ENCODE measurements around the gene GNLY. TPM values are rescaled to one million over a fixed set of nuclear protein-coding genes. Genes with fewer than 3 reads are reported as not detected.

Gene GNLY
- total RNA-seq, 1 donor from 2014 or later, result 0.65 TPM

DNA sequence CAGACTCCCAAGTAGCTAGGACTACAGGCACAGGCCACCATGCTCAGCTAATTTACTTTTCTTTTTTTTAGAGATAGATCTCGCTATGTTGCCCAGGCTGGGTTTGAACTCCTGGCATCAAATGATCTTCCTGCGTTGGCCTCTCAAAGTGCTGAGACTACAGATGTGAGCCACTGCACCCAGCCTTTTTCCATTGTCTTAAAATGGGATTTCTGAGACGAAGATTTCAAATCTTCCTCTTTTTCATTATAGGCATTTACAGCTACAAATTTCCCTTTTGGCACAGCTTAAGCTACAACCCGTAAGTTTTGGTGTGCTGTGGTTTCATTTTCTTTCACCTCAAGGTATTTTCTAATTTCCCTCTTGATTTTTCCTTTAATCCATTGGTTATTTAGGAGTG is 8.6 kb downstream of the GNLY start:
- no peaks in the 10 kb centered on the region for H3K36me3 ChIP-seq
- DNase-seq (ENCODE audit: low spot score), result no peak
- Mint-ChIP-seq H3K4me3 (no peak overlapping the region), H3K36me3 (no peaks in the 10 kb centered on the region), H3K9me3 (no peaks in the 10 kb centered on the region), H3K27ac (no peak overlapping the region), H3K4me1 (peaks cover 9% of the 10 kb centered on the region), H3K27me3 (ENCODE audit: insufficient read depth, low read depth) (no peaks in the 10 kb centered on the region)
- no peaks in the 10 kb centered on the region for H4K20me1 ChIP-seq (ENCODE audit: low read depth)
- no peaks in the 10 kb centered on the region for H3F3A ChIP-seq (ENCODE audit: low read depth)
- no peaks in the 10 kb centered on the region for H3K4me1 ChIP-seq
- H3K4me3 ChIP-seq, result no peak overlapping the region
- H3K27ac ChIP-seq, result no peak overlapping the region
- no peaks in the 10 kb centered on the region for H3K9me3 ChIP-seq (ENCODE audit: low read depth)
- H3K9ac ChIP-seq, result no peak overlapping the region
- peaks cover 6% of the 10 kb centered on the region for H3K27me3 ChIP-seq
- H3K79me2 ChIP-seq (ENCODE audit: low read depth), result no peaks in the 10 kb centered on the region
- no peak overlapping the region for H2AFZ ChIP-seq (replicated peaks)
- no peak overlapping the region for H3K4me2 ChIP-seq
- TF ChIP-seq CTCF (IDR thresholded peaks at IDR 0.05) (no peak), EZH2phosphoT487 (IDR thresholded peaks at IDR 0.05) (no peak), EZH2 (IDR thresholded peaks at IDR 0.05) (no peak)

DNA sequence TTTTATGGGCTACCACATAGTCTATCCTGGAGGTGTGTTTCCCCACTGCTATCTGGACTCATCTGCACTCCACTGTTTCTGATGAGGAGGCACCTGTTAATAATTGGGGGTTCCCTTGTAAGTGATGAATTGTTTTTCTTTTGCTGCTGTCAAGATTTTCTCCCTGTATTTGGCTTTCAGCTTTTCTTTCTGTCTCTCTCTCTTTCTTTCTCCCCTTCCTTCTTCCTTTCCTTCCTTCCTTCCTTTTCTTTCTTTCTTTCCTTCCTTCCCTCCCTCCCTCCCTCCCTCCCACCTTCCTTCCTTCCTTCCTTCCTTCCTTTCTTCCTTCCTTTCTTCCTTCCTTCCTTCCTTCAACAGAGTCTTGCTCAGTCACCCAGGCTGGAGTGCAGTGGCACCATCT is 9.2 kb downstream of the GNLY start:
- Histone ChIP-seq H3K27me3 (peaks cover 11% of the 10 kb centered on the region), H2AFZ (replicated peaks) (no peak overlapping the region), H4K20me1 (ENCODE audit: low read depth) (no peaks in the 10 kb centered on the region), H3K9me3 (ENCODE audit: low read depth) (no peaks in the 10 kb centered on the region), H3K27ac (no peak overlapping the region), H3K36me3 (no peaks in the 10 kb centered on the region), H3K4me1 (no peaks in the 10 kb centered on the region), H3F3A (ENCODE audit: low read depth) (no peaks in the 10 kb centered on the region), H3K4me2 (no peak overlapping the region), H3K79me2 (ENCODE audit: low read depth) (no peaks in the 10 kb centered on the region), H3K4me3 (no peak overlapping the region), H3K9ac (no peak overlapping the region)
- no peak overlapping the region for H3K4me3 Mint-ChIP-seq
- TF ChIP-seq EZH2phosphoT487 (IDR thresholded peaks at IDR 0.05) (no peak), CTCF (IDR thresholded peaks at IDR 0.05) (no peak), EZH2 (IDR thresholded peaks at IDR 0.05) (no peak)
- no peaks in the 10 kb centered on the region for H3K36me3 Mint-ChIP-seq
- H3K4me1 Mint-ChIP-seq, result peaks cover 9% of the 10 kb centered on the region
- H3K27me3 Mint-ChIP-seq (ENCODE audit: insufficient read depth, low read depth), result no peaks in the 10 kb centered on the region
- H3K9me3 Mint-ChIP-seq, result no peaks in the 10 kb centered on the region
- H3K27ac Mint-ChIP-seq, result no peak overlapping the region
- no peak for DNase-seq (ENCODE audit: low spot score)

DNA sequence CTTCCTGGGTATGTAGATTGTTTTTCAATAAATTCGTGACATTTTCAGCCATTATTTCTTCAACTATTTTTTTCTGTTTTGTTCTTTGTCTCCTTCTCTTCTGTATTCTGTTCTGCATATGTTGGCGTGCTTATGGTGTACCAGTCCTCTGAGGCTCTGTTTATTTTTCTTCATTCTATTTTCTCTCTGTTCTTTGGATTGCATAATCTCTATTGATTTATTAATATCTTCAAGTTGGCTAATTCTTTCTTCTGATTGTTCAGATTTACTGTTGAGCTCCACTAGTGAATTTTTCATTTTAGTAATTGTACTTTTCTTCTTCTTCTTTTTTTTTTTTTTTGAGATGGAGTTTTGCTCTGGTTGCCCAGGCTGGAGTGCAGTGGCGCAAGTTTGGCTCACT is 9.9 kb downstream of the GNLY start:
- Histone ChIP-seq H3K9ac (no peak overlapping the region), H2AFZ (replicated peaks) (no peak overlapping the region), H3K27me3 (peaks cover 13% of the 10 kb centered on the region), H3K36me3 (no peaks in the 10 kb centered on the region), H3K79me2 (ENCODE audit: low read depth) (no peaks in the 10 kb centered on the region), H3K4me2 (no peak overlapping the region), H3K27ac (no peak overlapping the region), H3F3A (ENCODE audit: low read depth) (no peaks in the 10 kb centered on the region), H3K4me1 (no peaks in the 10 kb centered on the region), H3K9me3 (ENCODE audit: low read depth) (no peaks in the 10 kb centered on the region), H3K4me3 (no peak overlapping the region), H4K20me1 (ENCODE audit: low read depth) (no peaks in the 10 kb centered on the region)
- TF ChIP-seq CTCF (IDR thresholded peaks at IDR 0.05) (no peak), EZH2 (IDR thresholded peaks at IDR 0.05) (no peak), EZH2phosphoT487 (IDR thresholded peaks at IDR 0.05) (no peak)
- Mint-ChIP-seq H3K4me1 (peaks cover 9% of the 10 kb centered on the region), H3K9me3 (no peaks in the 10 kb centered on the region), H3K27ac (no peak overlapping the region), H3K4me3 (no peak overlapping the region), H3K27me3 (ENCODE audit: insufficient read depth, low read depth) (no peaks in the 10 kb centered on the region), H3K36me3 (no peaks in the 10 kb centered on the region)
- no peak for DNase-seq (ENCODE audit: low spot score)
